Esophagus squamous epithelium (tissue), 5 donors: ENCODE results near the gene PITPNM3. TPM values are rescaled to one million over a fixed set of nuclear protein-coding genes. Genes with fewer than 3 reads are reported as not detected.
A peak's percentile ranks its signal among the peaks of the same experiment; 100 is the strongest.

Source experiments
- DNase-seq: peaks from one replicate; lab custom pipeline; 2025; lab: John Stamatoyannopoulos, UW
- H3K27ac ChIP-seq, 4 donors: fragments of 200-600 bp; sonication (generic); one replicate each; pipeline ENCODE4 v1.5.1; 2016 to 2019; ENCODE audit warnings: mild to moderate bottlenecking in 1 of 4
- H3K27me3 ChIP-seq, 4 donors: fragments of 200-600 bp; sonication (generic); 1 replicate in 3 of 4; 2 replicates in 1 of 4; pipeline versions ENCODE4 v1.5.1 to v1.6.0; 2017 to 2021; ENCODE audit warnings: antibody characterized with exemption in 1 of 4
- H3K36me3 ChIP-seq, 3 donors: fragments of 200-600 bp; sonication (generic); one replicate each; pipeline ENCODE4 v1.5.1; 2016 to 2019
- H3K4me1 ChIP-seq, 3 donors: fragments of 200-600 bp; sonication (generic); one replicate each; pipeline ENCODE4 v1.5.1; 2017 to 2019
- H3K4me3 ChIP-seq, 4 donors: fragments of 200-600 bp; sonication (generic); 1 replicate in 3 of 4; 2 replicates in 1 of 4; pipeline ENCODE4 v1.5.1; 2016 to 2019; ENCODE audit warnings: mild to moderate bottlenecking in 2 of 4, moderate library complexity in 1 of 4
- H3K9me3 ChIP-seq, 3 donors: fragments of 200-600 bp; sonication (generic); one replicate each; pipeline ENCODE4 v1.5.1; 2016 to 2019
- POLR2A ChIP-seq, 4 donors: fragments of 450-650 bp; IDR thresholded peaks; one replicate each; pipeline ENCODE4 v1.6.1; 2017; ENCODE audit warnings: antibody characterized with exemption in 4 of 4, mild to moderate bottlenecking in 4 of 4, moderate library complexity in 3 of 4
- WGBS, 2 donors: methylation state at CpG; one replicate each; pipeline ENCODE4 v1.1.5; 2018; 5-methylcytosine and 5-hydroxymethylcytosine counted together
- intact Hi-C: fragments of 100-400 bp; cut with DNase I; formaldehyde crosslinking; loops from one replicate; pipeline ENCODE4 v1.15.0; 2022
- total RNA-seq, 4 donors: library from RNA; depleted of rRNA; stranded (reverse); fragments of >200 nt; gene quantifications; one replicate each; pipeline ENCODE4 v1.1.0, GENCODE V29; 2016
- TF ChIP-seq, protein P1 (sequence below), 6 experiments: fragments of 450-650 bp in 4 of 6; fragments of 200-600 bp in 2 of 6; sonication (generic) in 2 of 6; IDR thresholded peaks; one replicate each; pipeline ENCODE4 v1.5.1; 2016 to 2019; ENCODE audit warnings: antibody characterized with exemption in 6 of 6, mild to moderate bottlenecking in 4 of 6, moderate library complexity in 4 of 6
- donor health status: DM: yes; HTN: yes; CAD: no.

PITPNM3 gene
- total RNA-seq, 4 donors from 2014 or later = 14.0 to 33.4 (median 21.5) TPM

DNA sequence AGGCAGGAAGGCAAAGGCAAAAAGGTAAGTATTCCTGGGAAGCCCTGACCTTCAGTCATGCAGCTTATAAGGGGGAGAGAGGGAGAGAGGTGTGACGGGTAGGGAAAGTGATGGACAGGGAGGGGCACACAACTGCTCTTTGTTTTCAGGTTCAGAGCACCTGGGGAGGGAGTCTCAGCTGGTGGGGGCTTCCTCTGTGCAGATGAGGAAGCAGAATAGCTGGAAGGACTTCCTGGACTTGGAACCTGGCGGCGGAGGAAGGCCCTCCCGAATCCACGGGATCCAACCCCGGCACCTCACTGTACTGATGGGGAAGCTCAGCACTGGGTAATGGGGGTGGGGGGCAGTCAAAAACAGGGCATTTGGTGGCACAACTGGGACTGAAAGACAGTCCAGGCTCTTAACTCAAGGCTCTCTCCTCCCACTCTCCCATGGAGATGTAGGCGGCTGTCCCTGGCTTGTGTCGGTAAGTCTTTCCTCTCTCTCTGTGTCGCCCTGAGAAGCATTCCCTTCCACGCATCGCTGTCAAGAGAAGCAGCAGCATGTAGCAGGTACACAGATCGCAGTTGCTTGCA lies 11.9 kb upstream of the PITPNM3 start:
- H3K27me3 ChIP-seq = no peaks in the 10 kb centered on the region
- H3K4me3 ChIP-seq = peak overlapping the region in 1 of 4 donors; percentile 2
- WGBS, 2 donors = 56 to 60% methylated on average over 8 to 9 of the region's 12 CpGs
- no peaks in the 10 kb centered on the region for H3K36me3 ChIP-seq
- no peak for DNase-seq
- TF ChIP-seq POLR2A (IDR thresholded peaks at IDR 0.05) = no peak
- TF ChIP-seq, protein P1, sequence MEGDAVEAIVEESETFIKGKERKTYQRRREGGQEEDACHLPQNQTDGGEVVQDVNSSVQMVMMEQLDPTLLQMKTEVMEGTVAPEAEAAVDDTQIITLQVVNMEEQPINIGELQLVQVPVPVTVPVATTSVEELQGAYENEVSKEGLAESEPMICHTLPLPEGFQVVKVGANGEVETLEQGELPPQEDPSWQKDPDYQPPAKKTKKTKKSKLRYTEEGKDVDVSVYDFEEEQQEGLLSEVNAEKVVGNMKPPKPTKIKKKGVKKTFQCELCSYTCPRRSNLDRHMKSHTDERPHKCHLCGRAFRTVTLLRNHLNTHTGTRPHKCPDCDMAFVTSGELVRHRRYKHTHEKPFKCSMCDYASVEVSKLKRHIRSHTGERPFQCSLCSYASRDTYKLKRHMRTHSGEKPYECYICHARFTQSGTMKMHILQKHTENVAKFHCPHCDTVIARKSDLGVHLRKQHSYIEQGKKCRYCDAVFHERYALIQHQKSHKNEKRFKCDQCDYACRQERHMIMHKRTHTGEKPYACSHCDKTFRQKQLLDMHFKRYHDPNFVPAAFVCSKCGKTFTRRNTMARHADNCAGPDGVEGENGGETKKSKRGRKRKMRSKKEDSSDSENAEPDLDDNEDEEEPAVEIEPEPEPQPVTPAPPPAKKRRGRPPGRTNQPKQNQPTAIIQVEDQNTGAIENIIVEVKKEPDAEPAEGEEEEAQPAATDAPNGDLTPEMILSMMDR (IDR thresholded peaks at IDR 0.05) = no peak
- peaks cover 0 to 34% (median 8%) of the 10 kb centered on the region in 3 donors for H3K4me1 ChIP-seq
- intact Hi-C loops = no loop called here
- no peaks in the 10 kb centered on the region for H3K9me3 ChIP-seq
- peak overlapping the region; percentile 11 to 84 (median 68) for H3K27ac ChIP-seq

DNA sequence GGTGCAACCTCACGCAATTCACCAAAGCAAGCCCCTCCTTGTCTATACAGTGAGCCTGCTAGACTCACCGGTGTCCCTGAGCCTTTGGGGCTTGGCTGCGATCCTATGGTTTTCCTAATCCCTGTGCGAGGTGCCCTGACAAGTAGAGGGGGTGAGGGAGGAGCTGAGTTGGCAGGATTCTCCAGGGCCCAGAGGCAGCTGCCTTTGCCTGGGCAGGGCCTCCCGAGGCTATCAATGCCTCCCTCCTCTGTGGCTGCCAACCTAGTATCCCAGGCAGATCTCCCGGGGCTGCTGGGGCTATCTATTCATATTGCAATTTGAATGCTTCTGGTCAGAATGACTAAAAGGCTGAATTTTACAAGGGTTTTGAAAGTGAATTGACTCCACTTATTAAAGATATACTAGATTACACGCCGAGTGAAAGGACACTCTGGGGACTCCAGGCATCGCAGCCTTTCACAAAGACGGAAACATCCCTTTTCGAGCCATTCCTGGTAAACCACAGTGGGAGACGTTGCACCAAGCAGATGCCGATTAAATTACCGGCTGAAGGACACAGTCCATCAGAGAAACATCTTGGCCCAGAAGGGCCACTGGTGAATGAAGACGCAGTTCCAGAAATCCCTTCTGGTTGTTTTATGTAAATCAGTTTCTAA lies 11.3 kb upstream of the PITPNM3 start:
- DNase-seq = no peak
- peak overlapping the region; percentile 11 to 84 (median 68) for H3K27ac ChIP-seq
- no peaks in the 10 kb centered on the region for H3K27me3 ChIP-seq
- TF ChIP-seq POLR2A (IDR thresholded peaks at IDR 0.05) = no peak
- TF ChIP-seq, protein P1 (IDR thresholded peaks at IDR 0.05) = no peak
- H3K4me3 ChIP-seq = peak overlapping the region in 1 of 4 donors; percentile 13
- H3K36me3 ChIP-seq = no peaks in the 10 kb centered on the region
- WGBS, 2 donors = 43 to 45% methylated on average over 7 to 13 of the region's 15 CpGs
- no peaks in the 10 kb centered on the region for H3K9me3 ChIP-seq
- intact Hi-C loops = no loop called here
- H3K4me1 ChIP-seq = peaks cover 0 to 34% (median 8%) of the 10 kb centered on the region in 3 donors

DNA sequence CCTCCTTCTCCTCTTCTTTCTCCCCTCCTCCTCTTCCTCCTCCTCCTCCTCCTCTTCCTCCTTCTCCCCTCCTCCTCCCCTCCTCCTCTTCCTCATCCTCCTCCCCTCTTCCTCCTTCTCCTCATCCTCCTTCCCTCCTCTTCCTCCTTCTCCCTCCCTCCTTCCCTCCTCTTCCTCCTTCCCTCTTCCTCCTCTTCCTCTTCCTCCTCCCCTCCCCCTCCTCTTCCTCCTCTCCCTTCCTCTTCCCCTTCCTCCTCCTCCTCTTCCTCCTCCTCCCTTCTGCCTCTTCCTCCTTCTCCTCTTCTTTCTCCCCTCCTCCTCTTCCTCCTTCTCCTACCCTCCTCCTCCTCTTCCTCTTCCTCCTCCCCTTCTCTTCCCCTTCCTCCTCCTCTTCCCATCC lies 5.1 kb upstream of the PITPNM3 start:
- H3K36me3 ChIP-seq = no peaks in the 10 kb centered on the region
- peaks cover 0 to 35% (median 6%) of the 10 kb centered on the region in 3 donors for H3K4me1 ChIP-seq
- DNase-seq = no peak
- TF ChIP-seq, protein P1 (IDR thresholded peaks at IDR 0.05) = no peak
- TF ChIP-seq POLR2A (IDR thresholded peaks at IDR 0.05) = no peak
- no peak overlapping the region for H3K27ac ChIP-seq
- H3K4me3 ChIP-seq = no peak overlapping the region
- no peaks in the 10 kb centered on the region for H3K9me3 ChIP-seq
- peaks cover 0 to 7% (median 0%) of the 10 kb centered on the region in 4 donors for H3K27me3 ChIP-seq
- intact Hi-C loops = no loop called here

DNA sequence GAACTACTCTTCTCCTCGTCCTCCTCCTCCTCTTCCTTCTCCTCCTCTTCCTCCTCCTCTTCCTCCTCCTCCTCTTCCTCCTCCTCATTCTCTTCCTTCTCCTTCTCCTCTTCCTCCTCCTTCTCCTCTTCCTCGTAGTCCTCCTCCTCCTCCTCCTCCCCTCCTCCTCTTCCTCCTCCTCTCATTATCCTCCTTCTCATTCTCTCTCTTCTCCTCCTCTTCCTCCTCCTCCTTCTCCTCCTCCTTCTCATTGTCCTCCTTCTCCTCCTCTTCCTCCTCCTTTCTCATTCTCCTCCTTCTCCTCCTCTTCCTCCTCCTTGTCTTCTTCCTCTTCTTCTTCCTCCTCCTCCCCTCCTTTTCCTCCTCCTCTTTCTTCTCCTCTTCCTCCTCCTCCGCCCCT lies 4.1 kb upstream of the PITPNM3 start:
- Histone ChIP-seq H3K27ac (no peak overlapping the region), H3K9me3 (no peaks in the 10 kb centered on the region), H3K27me3 (peaks cover 0 to 16% (median 0%) of the 10 kb centered on the region in 4 donors), H3K4me1 (peaks cover 5 to 36% (median 10%) of the 10 kb centered on the region in 3 donors), H3K36me3 (no peaks in the 10 kb centered on the region), H3K4me3 (no peak overlapping the region)
- WGBS, 2 donors = 79 to 80% methylated on average over 3 of the region's 3 CpGs
- TF ChIP-seq POLR2A (IDR thresholded peaks at IDR 0.05) = no peak
- TF ChIP-seq, protein P1 (IDR thresholded peaks at IDR 0.05) = no peak
- DNase-seq = no peak
- intact Hi-C loops = no loop called here

DNA sequence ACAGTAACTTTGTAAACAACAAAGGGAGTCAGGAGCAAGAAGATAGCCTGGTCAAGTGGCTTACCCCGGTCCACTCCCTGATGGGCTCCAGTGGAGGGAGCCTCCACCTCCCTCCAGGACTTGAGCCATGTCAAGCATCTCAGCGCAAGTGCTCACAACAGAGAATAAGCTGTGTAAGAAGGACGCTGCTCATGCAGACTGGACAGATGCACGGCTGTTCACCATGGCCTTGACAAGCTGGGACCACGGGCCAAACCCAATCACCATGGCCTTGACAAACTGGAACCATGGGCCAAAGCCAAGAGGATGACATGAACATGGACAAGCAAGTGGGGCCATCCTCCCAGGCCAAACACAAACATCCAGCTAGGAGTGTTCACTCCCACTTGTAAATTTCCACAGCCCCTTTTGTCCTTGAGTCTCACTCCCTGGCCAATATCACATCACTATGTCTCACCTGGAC lies 3.4 kb upstream of the PITPNM3 start:
- H3K9me3 ChIP-seq = no peaks in the 10 kb centered on the region
- H3K4me3 ChIP-seq = no peak overlapping the region
- H3K27ac ChIP-seq = no peak overlapping the region
- peaks cover 0 to 23% (median 0%) of the 10 kb centered on the region in 4 donors for H3K27me3 ChIP-seq
- WGBS, 2 donors = 92 to 94% methylated on average over 3 to 5 of the region's 5 CpGs
- H3K4me1 ChIP-seq = peaks cover 12 to 43% (median 17%) of the 10 kb centered on the region in 3 donors
- TF ChIP-seq POLR2A (IDR thresholded peaks at IDR 0.05) = no peak
- TF ChIP-seq, protein P1 (IDR thresholded peaks at IDR 0.05) = no peak
- H3K36me3 ChIP-seq = no peaks in the 10 kb centered on the region
- no peak for DNase-seq
- intact Hi-C loops = loop anchor here (10.0 kb wide), 1 partner anchor 85 kb away; the partner anchor contains the start of genes KIAA0753 and TXNDC17
